Osteocyte (in vitro differentiated cells): ENCODE results near the gene NHSL2. TPM values are rescaled to one million over a fixed set of nuclear protein-coding genes. Genes with fewer than 3 reads are reported as not detected.

Experiments
- DNase-seq: peaks from one replicate; pipeline ENCODE4 v3.0.0; 2021; ENCODE audit warnings: mixed read lengths; ENCODE audit not compliant: unreplicated experiment; ENCODE audit errors: extremely low spot score
- H3K27ac Mint-ChIP-seq: one replicate; pipeline ENCODE4 v1.8.0; 2021; ENCODE audit warnings: mild to moderate bottlenecking, mixed read lengths; ENCODE audit not compliant: unreplicated experiment
- H3K27me3 Mint-ChIP-seq: one replicate; pipeline ENCODE4 v1.8.0; 2021; ENCODE audit warnings: mixed read lengths; ENCODE audit not compliant: unreplicated experiment
- H3K36me3 Mint-ChIP-seq: one replicate; pipeline ENCODE4 v1.8.0; 2021; ENCODE audit warnings: mixed read lengths; ENCODE audit not compliant: unreplicated experiment
- H3K4me1 Mint-ChIP-seq: one replicate; pipeline ENCODE4 v1.8.0; 2021; ENCODE audit warnings: mixed read lengths; ENCODE audit not compliant: unreplicated experiment
- H3K4me3 Mint-ChIP-seq: one replicate; pipeline ENCODE4 v1.8.0; 2021; ENCODE audit warnings: mild to moderate bottlenecking, moderate library complexity, mixed read lengths; ENCODE audit not compliant: unreplicated experiment
- H3K9me3 Mint-ChIP-seq: one replicate; pipeline ENCODE4 v1.8.0; 2021; ENCODE audit warnings: mixed read lengths; ENCODE audit not compliant: unreplicated experiment
- CTCF ChIP-seq: fragments of 200-600 bp; sonication (generic); IDR thresholded peaks from 2 replicates; pipeline ENCODE4 v1.5.0; 2021; ENCODE audit warnings: antibody characterized with exemption, mild to moderate bottlenecking, moderate library complexity
- total RNA-seq: library from RNA; stranded (reverse); gene quantifications from 2 replicates; pipeline ENCODE4 v1.2.1, GENCODE V29; 2021

The NHSL2 gene
- total RNA-seq, 1 donor from 2014 or later = 7.3 TPM

GRCh38 chrX:72100824-72101351 is 190.2 kb downstream of the NHSL2 start:
- H3K27me3 Mint-ChIP-seq = no peaks in the 10 kb centered on the region
- peaks cover 4% of the 10 kb centered on the region for H3K9me3 Mint-ChIP-seq
- no peak for DNase-seq
- H3K27ac Mint-ChIP-seq = no peak overlapping the region
- no peak overlapping the region for H3K4me3 Mint-ChIP-seq
- no peak for TF ChIP-seq CTCF
- no peaks in the 10 kb centered on the region for H3K36me3 Mint-ChIP-seq
- no peaks in the 10 kb centered on the region for H3K4me1 Mint-ChIP-seq

GRCh38 chrX:72101597-72102037 is 191.0 kb downstream of the NHSL2 start:
- peaks cover 4% of the 10 kb centered on the region for H3K9me3 Mint-ChIP-seq
- no peak for DNase-seq
- no peaks in the 10 kb centered on the region for H3K36me3 Mint-ChIP-seq
- H3K27me3 Mint-ChIP-seq = no peaks in the 10 kb centered on the region
- no peak for TF ChIP-seq CTCF
- no peak overlapping the region for H3K4me3 Mint-ChIP-seq
- no peak overlapping the region for H3K27ac Mint-ChIP-seq
- H3K4me1 Mint-ChIP-seq = no peaks in the 10 kb centered on the region

- peaks cover 4% of the 10 kb centered on the region for H3K9me3 Mint-ChIP-seq
- no peaks in the 10 kb centered on the region for H3K27me3 Mint-ChIP-seq
- no peak overlapping the region for H3K27ac Mint-ChIP-seq
- DNase-seq = no peak
- TF ChIP-seq CTCF = no peak
- no peaks in the 10 kb centered on the region for H3K36me3 Mint-ChIP-seq
- H3K4me1 Mint-ChIP-seq = no peaks in the 10 kb centered on the region
- H3K4me3 Mint-ChIP-seq = no peak overlapping the region
Observed at GRCh38 chrX:72102126-72102525, 191.5 kb downstream of the NHSL2 start.

- H3K4me3 Mint-ChIP-seq = no peak overlapping the region
- no peaks in the 10 kb centered on the region for H3K4me1 Mint-ChIP-seq
- no peaks in the 10 kb centered on the region for H3K27me3 Mint-ChIP-seq
- H3K9me3 Mint-ChIP-seq = peaks cover 4% of the 10 kb centered on the region
- no peak for TF ChIP-seq CTCF
- no peak for DNase-seq
- H3K27ac Mint-ChIP-seq = no peak overlapping the region
- H3K36me3 Mint-ChIP-seq = no peaks in the 10 kb centered on the region
Observed at GRCh38 chrX:72102760-72103159, 192.1 kb downstream of the NHSL2 start.

- no peak overlapping the region for H3K27ac Mint-ChIP-seq
- TF ChIP-seq CTCF = no peak
- H3K36me3 Mint-ChIP-seq = no peaks in the 10 kb centered on the region
- H3K4me1 Mint-ChIP-seq = peaks cover 2% of the 10 kb centered on the region
- H3K4me3 Mint-ChIP-seq = no peak overlapping the region
- no peaks in the 10 kb centered on the region for H3K27me3 Mint-ChIP-seq
- DNase-seq = no peak
- peaks cover 4% of the 10 kb centered on the region for H3K9me3 Mint-ChIP-seq
Observed at GRCh38 chrX:72105436-72105835, 194.8 kb downstream of the NHSL2 start.
